IPS-NIHi11 (cell line): ENCODE results near the gene ZSCAN30.
A peak's percentile ranks its signal among the peaks of the same experiment; 100 is the strongest.
"Not testable (repeated sequence)": the region's sequence is repeated elsewhere in the genome, so short reads cannot be mapped to it uniquely, and the experiment has no call there.

ENCODE experiments used
- DNase-seq: peaks from one replicate; pipeline ENCODE4 v3.0.0; 2012; ENCODE audit warnings: mixed read lengths, low spot score

The ZSCAN30 gene

GRCh38 chr18:35236571-35237363 lies 53.3 kb downstream of the ZSCAN30 start:
- DNase-seq, result no peak

- peak; percentile 68 for DNase-seq
Observed at GRCh38 chr18:35231052-35231451, 59.0 kb downstream of the ZSCAN30 start.

- DNase-seq, result no peak
Observed at GRCh38 chr18:35227254-35227653, 62.8 kb downstream of the ZSCAN30 start.

GRCh38 chr18:35223797-35224196 lies 66.2 kb downstream of the ZSCAN30 start:
- no peak for DNase-seq

GRCh38 chr18:35220424-35220823 lies 69.6 kb downstream of the ZSCAN30 start:
- DNase-seq, result no peak

GRCh38 chr18:35219331-35219730 lies 70.7 kb downstream of the ZSCAN30 start:
- DNase-seq, result not testable (repeated sequence)

GRCh38 chr18:35216611-35217010 lies 73.4 kb downstream of the ZSCAN30 start:
- not testable (repeated sequence) for DNase-seq

GRCh38 chr18:35215026-35215425 lies 75.0 kb downstream of the ZSCAN30 start:
- DNase-seq, result peak; percentile 56

GRCh38 chr18:35205746-35206458 lies 84.1 kb downstream of the ZSCAN30 start:
- DNase-seq, result not testable (repeated sequence)

- no peak for DNase-seq
Observed at GRCh38 chr18:35205199-35205712, 84.8 kb downstream of the ZSCAN30 start.

GRCh38 chr18:35203067-35203466 lies 87.0 kb downstream of the ZSCAN30 start:
- no peak for DNase-seq

GRCh38 chr18:35201256-35201931 lies 88.6 kb downstream of the ZSCAN30 start:
- DNase-seq, result no peak
